DMS 273 (cell line): ENCODE measurements around the gene PTEN.

Experiments used
- DNase-seq: peaks from one replicate; lab custom pipeline; 2025; ENCODE audit not compliant: unreplicated experiment; lab: John Stamatoyannopoulos, UW

The PTEN gene

GRCh38 chr10:87966459-87966858 lies 103.0 kb downstream of the PTEN start:
- no peak for DNase-seq

GRCh38 chr10:87973635-87974034 lies 110.2 kb downstream of the PTEN start:
- no peak for DNase-seq

GRCh38 chr10:87974130-87974529 lies 110.7 kb downstream of the PTEN start:
- DNase-seq = no peak

- DNase-seq = no peak
These were observed 111.3 kb downstream of the PTEN start for GRCh38 chr10:87974769-87975168.

GRCh38 chr10:87976101-87976743 lies 112.8 kb downstream of the PTEN start:
- DNase-seq = no peak

GRCh38 chr10:87978166-87978565 lies 114.7 kb downstream of the PTEN start:
- DNase-seq = no peak

- DNase-seq = no peak
These were observed 116.4 kb downstream of the PTEN start for GRCh38 chr10:87979847-87980246.

- no peak for DNase-seq
These were observed 120.3 kb downstream of the PTEN start for GRCh38 chr10:87983716-87984115.

GRCh38 chr10:87987206-87987605 lies 123.8 kb downstream of the PTEN start:
- DNase-seq = no peak

GRCh38 chr10:87991946-87992345 lies 128.5 kb downstream of the PTEN start:
- no peak for DNase-seq

GRCh38 chr10:88004451-88004850 lies 141.0 kb downstream of the PTEN start:
- no peak for DNase-seq

GRCh38 chr10:88006261-88006660 lies 142.8 kb downstream of the PTEN start:
- no peak for DNase-seq

GRCh38 chr10:88008866-88009470 lies 145.5 kb downstream of the PTEN start:
- DNase-seq = no peak

- DNase-seq = no peak
These were observed 149.2 kb downstream of the PTEN start for GRCh38 chr10:88012641-88013040.

GRCh38 chr10:88017781-88018180 lies 154.4 kb downstream of the PTEN start:
- DNase-seq = no peak

GRCh38 chr10:88019753-88020152 lies 156.3 kb downstream of the PTEN start:
- DNase-seq = no peak
